HG02642 (cell line): ENCODE data around the gene BNIP5.

ENCODE experiments used
- ATAC-seq: cut with Tn5 transposase; IDR thresholded peaks from one replicate; pipeline ENCODE4 v1.9.1; 2021; ENCODE audit warnings: mild to moderate bottlenecking; ENCODE audit not compliant: unreplicated experiment, poor library complexity

BNIP5 gene

GRCh38 chr6:36301781-36302180 is 34.9 kb downstream of the BNIP5 start:
- no peak for ATAC-seq

GRCh38 chr6:36301085-36301658 is 35.5 kb downstream of the BNIP5 start:
- no peak for ATAC-seq

GRCh38 chr6:36298027-36298426 is 38.7 kb downstream of the BNIP5 start:
- no peak for ATAC-seq

- ATAC-seq = no peak
Observed at GRCh38 chr6:36297511-36297910, 39.2 kb downstream of the BNIP5 start.

GRCh38 chr6:36297051-36297450 is 39.6 kb downstream of the BNIP5 start:
- ATAC-seq = no peak

GRCh38 chr6:36296240-36296639 is 40.4 kb downstream of the BNIP5 start:
- no peak for ATAC-seq

GRCh38 chr6:36292170-36292569 is 44.5 kb downstream of the BNIP5 start:
- no peak for ATAC-seq

- ATAC-seq = no peak
Observed at GRCh38 chr6:36290668-36291620, 45.7 kb downstream of the BNIP5 start.

- no peak for ATAC-seq
Observed at GRCh38 chr6:36289281-36289878, 47.3 kb downstream of the BNIP5 start.

- ATAC-seq = no peak
Observed at GRCh38 chr6:36286858-36287257, 49.8 kb downstream of the BNIP5 start.

- no peak for ATAC-seq
Observed at GRCh38 chr6:36285797-36286196, 50.9 kb downstream of the BNIP5 start.

GRCh38 chr6:36285187-36285671 is 51.5 kb downstream of the BNIP5 start:
- ATAC-seq = no peak

GRCh38 chr6:36284359-36284758 is 52.3 kb downstream of the BNIP5 start:
- no peak for ATAC-seq

- no peak for ATAC-seq
Observed at GRCh38 chr6:36283608-36284007, 53.1 kb downstream of the BNIP5 start.

GRCh38 chr6:36280983-36281382 is 55.7 kb downstream of the BNIP5 start:
- no peak for ATAC-seq

- no peak for ATAC-seq
Observed at GRCh38 chr6:36280467-36280866, 56.2 kb downstream of the BNIP5 start.

GRCh38 chr6:36277946-36278470 is 58.7 kb downstream of the BNIP5 start:
- ATAC-seq = no peak

GRCh38 chr6:36276581-36277536 is 59.8 kb downstream of the BNIP5 start:
- ATAC-seq = no peak

GRCh38 chr6:36273802-36274514 is 62.7 kb downstream of the BNIP5 start:
- no peak for ATAC-seq
